BE2C (cell line): ENCODE measurements around the gene TMEFF2.
A peak's percentile ranks its signal among the peaks of the same experiment; 100 is the strongest.

Source experiments
- DNase-seq: peaks from one replicate; pipeline ENCODE4 v3.0.0-alpha.2; 2020
- H3K27me3 ChIP-seq: fragments of 250-450 bp; sonication (Bioruptor Pico); 2 replicates; pipeline ENCODE4 v1.5.1; 2020; ENCODE audit warnings: mild to moderate bottlenecking
- H3K36me3 ChIP-seq: fragments of 250-450 bp; sonication (Bioruptor Pico); 2 replicates; pipeline ENCODE4 v1.5.1; 2020; ENCODE audit warnings: mild to moderate bottlenecking
- H3K4me1 ChIP-seq: fragments of 250-450 bp; sonication (Bioruptor Pico); 2 replicates; pipeline ENCODE4 v1.5.1; 2020
- H3K4me3 ChIP-seq: 2 replicates; pipeline ENCODE4 v1.5.1; 2011; ENCODE audit warnings: low read depth, low read length
- H3K9me3 ChIP-seq: fragments of 250-450 bp; sonication (Bioruptor Pico); 2 replicates; pipeline ENCODE4 v1.5.1; 2020
- CTCF ChIP-seq: IDR thresholded peaks from 2 replicates; pipeline ENCODE4 v1.5.1; 2012; ENCODE audit warnings: mild to moderate bottlenecking, low read depth, low read length

The TMEFF2 gene

GRCh38 chr2:191916826-191917225 lies 277.9 kb downstream of the TMEFF2 start:
- DNase-seq: no peak
- H3K9me3 ChIP-seq: no peaks in the 10 kb centered on the region
- H3K4me3 ChIP-seq: no peak overlapping the region
- no peaks in the 10 kb centered on the region for H3K36me3 ChIP-seq
- H3K4me1 ChIP-seq: peaks cover 53% of the 10 kb centered on the region
- no peaks in the 10 kb centered on the region for H3K27me3 ChIP-seq
- TF ChIP-seq CTCF: no peak

- no peak overlapping the region for H3K4me3 ChIP-seq
- peaks cover 53% of the 10 kb centered on the region for H3K4me1 ChIP-seq
- TF ChIP-seq CTCF: no peak
- no peaks in the 10 kb centered on the region for H3K36me3 ChIP-seq
- no peaks in the 10 kb centered on the region for H3K9me3 ChIP-seq
- DNase-seq: peak; percentile 41
- no peaks in the 10 kb centered on the region for H3K27me3 ChIP-seq
Observed at GRCh38 chr2:191915750-191916149, 279.0 kb downstream of the TMEFF2 start.

GRCh38 chr2:191913796-191914195 lies 280.9 kb downstream of the TMEFF2 start:
- H3K9me3 ChIP-seq: no peaks in the 10 kb centered on the region
- H3K4me3 ChIP-seq: no peak overlapping the region
- H3K4me1 ChIP-seq: peaks cover 49% of the 10 kb centered on the region
- DNase-seq: no peak
- TF ChIP-seq CTCF: no peak
- H3K36me3 ChIP-seq: no peaks in the 10 kb centered on the region
- H3K27me3 ChIP-seq: no peaks in the 10 kb centered on the region

GRCh38 chr2:191912764-191913163 lies 282.0 kb downstream of the TMEFF2 start:
- no peaks in the 10 kb centered on the region for H3K27me3 ChIP-seq
- no peak for TF ChIP-seq CTCF
- H3K4me1 ChIP-seq: peaks cover 43% of the 10 kb centered on the region
- no peaks in the 10 kb centered on the region for H3K36me3 ChIP-seq
- no peaks in the 10 kb centered on the region for H3K9me3 ChIP-seq
- no peak for DNase-seq
- H3K4me3 ChIP-seq: no peak overlapping the region

GRCh38 chr2:191910518-191910917 lies 284.2 kb downstream of the TMEFF2 start:
- Histone ChIP-seq H3K27me3 (no peaks in the 10 kb centered on the region), H3K9me3 (no peaks in the 10 kb centered on the region), H3K4me1 (peaks cover 25% of the 10 kb centered on the region), H3K4me3 (no peak overlapping the region), H3K36me3 (no peaks in the 10 kb centered on the region)
- no peak for DNase-seq
- no peak for TF ChIP-seq CTCF

GRCh38 chr2:191908874-191909273 lies 285.9 kb downstream of the TMEFF2 start:
- Histone ChIP-seq H3K4me3 (no peak overlapping the region), H3K9me3 (no peaks in the 10 kb centered on the region), H3K4me1 (peaks cover 15% of the 10 kb centered on the region), H3K27me3 (no peaks in the 10 kb centered on the region), H3K36me3 (no peaks in the 10 kb centered on the region)
- DNase-seq: no peak
- no peak for TF ChIP-seq CTCF
